Measurements from ENCODE around the gene TIMM44.

The TIMM44 gene

GRCh38 chr19:7976461-7976860 is 33.0 kb upstream of the TIMM44 start:
- H3K4me3 ChIP-seq (ENCODE audit: low read depth, low read length): no peak overlapping the region
- no peak for TF ChIP-seq CTCF (IDR thresholded peaks at IDR 0.05; ENCODE audit: low read depth, low read length)

- no peak overlapping the region for H3K4me3 ChIP-seq (ENCODE audit: low read depth, low read length)
- no peak for TF ChIP-seq CTCF (IDR thresholded peaks at IDR 0.05; ENCODE audit: low read depth, low read length)
Observed at GRCh38 chr19:7975037-7975436, 31.6 kb upstream of the TIMM44 start.

GRCh38 chr19:7973883-7974282 is 30.4 kb upstream of the TIMM44 start:
- TF ChIP-seq CTCF (IDR thresholded peaks at IDR 0.05; ENCODE audit: low read depth, low read length): no peak

GRCh38 chr19:7971553-7972520 is 28.4 kb upstream of the TIMM44 start:
- no peak overlapping the region for H3K4me3 ChIP-seq (ENCODE audit: low read depth, low read length)
- no peak for TF ChIP-seq CTCF (IDR thresholded peaks at IDR 0.05; ENCODE audit: low read depth, low read length)

More at GRCh38 chr19:7973883-7974282, 30.4 kb upstream of the TIMM44 start:
- H3K4me3 ChIP-seq (ENCODE audit: low read depth, low read length): no peak overlapping the region

GRCh38 chr19:7970716-7971448 is 27.4 kb upstream of the TIMM44 start:
- TF ChIP-seq CTCF (IDR thresholded peaks at IDR 0.05; ENCODE audit: low read depth, low read length): peak; percentile 86
- no peak overlapping the region for H3K4me3 ChIP-seq (ENCODE audit: low read depth, low read length)

- TF ChIP-seq CTCF (IDR thresholded peaks at IDR 0.05; ENCODE audit: low read depth, low read length): no peak
- no peak overlapping the region for H3K4me3 ChIP-seq (ENCODE audit: low read depth, low read length)
Observed at GRCh38 chr19:7969555-7969939, 26.1 kb upstream of the TIMM44 start.

Data from WI38 (cell line).